Frontal cortex (tissue), 4 donors: ENCODE measurements around the gene DCST2. TPM values are rescaled to one million over a fixed set of nuclear protein-coding genes. Genes with fewer than 3 reads are reported as not detected.

Source experiments
- DNase-seq, 2 donors: peaks; one replicate each; pipeline ENCODE4 v3.0.0; 2012; ENCODE audit warnings: low spot score in 2 of 2
- FAIRE-seq: peaks from 2 replicates; lab custom pipeline; 2012; peaks lifted over from hg19 to GRCh38; lab: Jason Lieb, UNC
- total RNA-seq: library from RNA; depleted of rRNA; stranded (reverse); fragments of >200 nt; gene quantifications from one replicate; pipeline ENCODE4 v1.2.3, GENCODE V29; 2014
- donor health status: control.
- donor health status: control.
- donor health status: control.

The DCST2 gene
- total RNA-seq, 1 donor from 2014 or later: under 0.01 TPM

GRCh38 chr1:155051777-155052398 lies 18.3 kb upstream of the DCST2 start:
- FAIRE-seq: no peak
- peak; percentile 64 to 68 for DNase-seq

- DNase-seq: peak; percentile 35 to 52
- FAIRE-seq: no peak
Observed at GRCh38 chr1:155051342-155051776, 17.8 kb upstream of the DCST2 start.

GRCh38 chr1:155050560-155051341 lies 17.2 kb upstream of the DCST2 start, which contains the start of gene ADAM15:
TSS of gene ADAM15 (plus strand) at chr1:155051316. CDS start at chr1:155051387, 71 bp downstream.
- no peak for FAIRE-seq
- DNase-seq: peak; percentile 98 to 99

- no peak for DNase-seq
- no peak for FAIRE-seq
Observed at GRCh38 chr1:155049651-155050559, 16.3 kb upstream of the DCST2 start.

- DNase-seq (no peak), FAIRE-seq (no peak)
Observed at GRCh38 chr1:155048449-155049334, 15.1 kb upstream of the DCST2 start.

- peak; percentile 78 to 88 for DNase-seq
- no peak for FAIRE-seq
Observed at GRCh38 chr1:155044812-155045657, 11.5 kb upstream of the DCST2 start.

- no peak for FAIRE-seq
- no peak for DNase-seq
Observed at GRCh38 chr1:155044365-155044764, 10.8 kb upstream of the DCST2 start.

GRCh38 chr1:155043793-155044192 lies 10.2 kb upstream of the DCST2 start:
- DNase-seq: no peak
- FAIRE-seq: no peak

GRCh38 chr1:155043301-155043702 lies 9.7 kb upstream of the DCST2 start:
- no peak for FAIRE-seq

GRCh38 chr1:155042789-155043188 lies 9.2 kb upstream of the DCST2 start:
- no peak for FAIRE-seq

More at GRCh38 chr1:155043301-155043702, 9.7 kb upstream of the DCST2 start:
- DNase-seq: no peak

GRCh38 chr1:155040358-155041093 lies 6.9 kb upstream of the DCST2 start:
- FAIRE-seq (no peak), DNase-seq (no peak)

More at GRCh38 chr1:155042789-155043188, 9.2 kb upstream of the DCST2 start:
- no peak for DNase-seq

- DNase-seq (no peak), FAIRE-seq (no peak)
Observed at GRCh38 chr1:155039308-155039669, 5.7 kb upstream of the DCST2 start.

GRCh38 chr1:155038602-155039307 lies 5.2 kb upstream of the DCST2 start:
- no peak for DNase-seq
- FAIRE-seq: no peak

GRCh38 chr1:155037851-155038441 lies 4.4 kb upstream of the DCST2 start:
- DNase-seq (no peak), FAIRE-seq (no peak)

GRCh38 chr1:155037043-155037442 lies 3.5 kb upstream of the DCST2 start:
- DNase-seq (no peak), FAIRE-seq (no peak)

GRCh38 chr1:155035936-155036335 lies 2.4 kb upstream of the DCST2 start:
- DNase-seq (no peak), FAIRE-seq (no peak)
